K562 (cell line): ENCODE results near the gene RNF26. TPM values are rescaled to one million over a fixed set of nuclear protein-coding genes. Genes with fewer than 3 reads are reported as not detected.

Experiments
- ARID1B ChIP-seq: fragments of 450-650 bp; IDR thresholded peaks from 2 replicates; pipeline ENCODE4 v1.6.1; 2016; ENCODE audit warnings: antibody characterized with exemption, mild to moderate bottlenecking, inconsistent platforms
- BACH1 ChIP-seq: fragments of 200-800 bp; sonication (Bioruptor generic); IDR thresholded peaks from 2 replicates; pipeline ENCODE4 v1.6.1; 2016; ENCODE audit warnings: missing genetic modification characterization, missing compliant biosample characterization
- CREBBP ChIP-seq: IDR thresholded peaks from one replicate; pipeline ENCODE4 v1.6.1; 2012; ENCODE audit warnings: low read depth, mild to moderate bottlenecking, control low read depth, inconsistent platforms, low read length
- FOXJ3 ChIP-seq: sonication (generic); formaldehyde crosslinking; IDR thresholded peaks from 2 replicates; pipeline ENCODE4 v1.4.0; 2020; ENCODE audit warnings: mild to moderate bottlenecking, missing genetic modification reagents
- GATA2 ChIP-seq: sonication (generic); formaldehyde crosslinking; IDR thresholded peaks from 2 replicates; pipeline ENCODE4 v1.4.0; 2020; ENCODE audit warnings: mild to moderate bottlenecking, missing genetic modification reagents
- HNRNPUL1 ChIP-seq: fragments of 200-400 bp; formaldehyde crosslinking; IDR thresholded peaks from 2 replicates; pipeline ENCODE4 v1.6.1; 2017; ENCODE audit warnings: low read length
- KDM5B ChIP-seq: fragments of 200-600 bp; sonication (generic); IDR thresholded peaks from 2 replicates; pipeline ENCODE4 v1.6.1; 2012; ENCODE audit warnings: low read depth, mild to moderate bottlenecking, moderate library complexity, low read length, control low read depth, inconsistent platforms; ENCODE audit not compliant: insufficient replicate concordance
- MAZ ChIP-seq, 2 experiments: fragments of 450-650 bp in 1 of 2; sonication (generic) in 1 of 2; formaldehyde crosslinking; IDR thresholded peaks in 1 of 2; conservative IDR thresholded peaks in 1 of 2; 2 replicates each; pipeline versions ENCODE4 v1.4.0 to v1.5.0; 2020; ENCODE audit warnings: mild to moderate bottlenecking in 1 of 2, missing genetic modification reagents in 1 of 2
- MEF2D ChIP-seq: conservative IDR thresholded peaks from 2 replicates; pipeline ENCODE4 v1.6.1; 2016; ENCODE audit warnings: low read depth, missing genetic modification characterization, missing compliant biosample characterization
- NR3C1 ChIP-seq: sonication (generic); formaldehyde crosslinking; IDR thresholded peaks from 2 replicates; pipeline ENCODE4 v1.8.1; 2022; ENCODE audit warnings: missing genetic modification reagents
- PRMT5 ChIP-seq: sonication (generic); formaldehyde crosslinking; IDR thresholded peaks from 2 replicates; pipeline ENCODE4 v1.5.0; 2020; ENCODE audit warnings: missing genetic modification reagents
- RBM17 ChIP-seq: fragments of 200-400 bp; formaldehyde crosslinking; IDR thresholded peaks from 2 replicates; pipeline ENCODE4 v1.6.1; 2017; ENCODE audit warnings: low read depth, mild to moderate bottlenecking, low read length, borderline replicate concordance
- RBM22 ChIP-seq: fragments of 200-400 bp; formaldehyde crosslinking; IDR thresholded peaks from 2 replicates; pipeline ENCODE4 v1.6.1; 2018; ENCODE audit warnings: low read length, low read depth; ENCODE audit not compliant: poor library complexity, severe bottlenecking
- SMAD1 ChIP-seq: fragments of 150-350 bp; IDR thresholded peaks from 2 replicates; pipeline ENCODE4 v1.6.1; 2014; ENCODE audit warnings: low read length, low read depth; ENCODE audit not compliant: partially characterized antibody
- SUPT5H ChIP-seq: fragments of 450-650 bp; IDR thresholded peaks from 2 replicates; pipeline ENCODE4 v1.6.1; 2016
- TBP ChIP-seq: optimal IDR thresholded peaks from 2 replicates; pipeline ENCODE3; 2011; ENCODE audit warnings: low read depth, low read length, improper control_type of control experiment
- TOE1 ChIP-seq, 2 experiments: fragments of 450-650 bp in 1 of 2; sonication (generic) in 1 of 2; formaldehyde crosslinking in 1 of 2; IDR thresholded peaks; 2 replicates each; pipeline versions ENCODE4 v1.7.1 to v1.8.0; 2016 to 2022; ENCODE audit warnings: borderline replicate concordance in 2 of 2, mild to moderate bottlenecking in 2 of 2, antibody characterized with exemption in 1 of 2, inconsistent platforms in 1 of 2, low read depth in 1 of 2, missing genetic modification reagents in 1 of 2, moderate library complexity in 1 of 2
- ZFP1 ChIP-seq: fragments of 450-650 bp; formaldehyde crosslinking; IDR thresholded peaks from 2 replicates; pipeline ENCODE4 v1.4.0; 2020; ENCODE audit warnings: mild to moderate bottlenecking, mixed read lengths
- polyA plus RNA-seq, 8 experiments: library from polyadenylated mRNA; depleted of rRNA in 4 of 8; stranded (reverse) in 5 of 8; unstranded in 3 of 8; fragments of >200 nt; fragmentation: Nextera tagmentation in 2 of 8; fragmentation: Illumina TruSeq in 1 of 8; extraction: Ambion mirVana in 2 of 8; extraction: Trizol in 1 of 8; gene quantifications; 2 replicates each; pipeline versions ENCODE4 v1.2.1 to v1.2.3, GENCODE V29; 2011 to 2014; ENCODE audit warnings: inconsistent platforms in 1 of 8, missing spikeins in 1 of 8
- total RNA-seq, 7 experiments: library from RNA; depleted of rRNA in 6 of 7; stranded (reverse); fragments of >200 nt in 6 of 7; fragmentation: Illumina TruSeq in 2 of 7; extraction: Trizol in 2 of 7; gene quantifications; 2 replicates each; pipeline versions ENCODE4 v1.2.1 to v1.2.3, GENCODE V29; 2011 to 2021; ENCODE audit warnings: low replicate concordance in 1 of 7
- TF ChIP-seq, protein P1 (sequence below): fragments of 450-650 bp; IDR thresholded peaks from 2 replicates; pipeline ENCODE4 v1.6.1; 2016
- TF ChIP-seq, protein P2 (sequence below): fragments of 450-650 bp; IDR thresholded peaks from 2 replicates; pipeline ENCODE4 v1.6.1; 2018; ENCODE audit not compliant: partially characterized antibody
- TF ChIP-seq, protein P3 (sequence below): sonication (generic); formaldehyde crosslinking; IDR thresholded peaks from 2 replicates; pipeline ENCODE4 v1.8.0; 2022; ENCODE audit warnings: missing genetic modification reagents, mild to moderate bottlenecking, borderline replicate concordance

The RNF26 gene
- total and polyA plus RNA-seq, 9 of the 15 experiments (the other 6 are each of a cell fraction or from before 2014, with no cell fraction given): 5.3 to 53.6 (median 12.7) TPM

DNA sequence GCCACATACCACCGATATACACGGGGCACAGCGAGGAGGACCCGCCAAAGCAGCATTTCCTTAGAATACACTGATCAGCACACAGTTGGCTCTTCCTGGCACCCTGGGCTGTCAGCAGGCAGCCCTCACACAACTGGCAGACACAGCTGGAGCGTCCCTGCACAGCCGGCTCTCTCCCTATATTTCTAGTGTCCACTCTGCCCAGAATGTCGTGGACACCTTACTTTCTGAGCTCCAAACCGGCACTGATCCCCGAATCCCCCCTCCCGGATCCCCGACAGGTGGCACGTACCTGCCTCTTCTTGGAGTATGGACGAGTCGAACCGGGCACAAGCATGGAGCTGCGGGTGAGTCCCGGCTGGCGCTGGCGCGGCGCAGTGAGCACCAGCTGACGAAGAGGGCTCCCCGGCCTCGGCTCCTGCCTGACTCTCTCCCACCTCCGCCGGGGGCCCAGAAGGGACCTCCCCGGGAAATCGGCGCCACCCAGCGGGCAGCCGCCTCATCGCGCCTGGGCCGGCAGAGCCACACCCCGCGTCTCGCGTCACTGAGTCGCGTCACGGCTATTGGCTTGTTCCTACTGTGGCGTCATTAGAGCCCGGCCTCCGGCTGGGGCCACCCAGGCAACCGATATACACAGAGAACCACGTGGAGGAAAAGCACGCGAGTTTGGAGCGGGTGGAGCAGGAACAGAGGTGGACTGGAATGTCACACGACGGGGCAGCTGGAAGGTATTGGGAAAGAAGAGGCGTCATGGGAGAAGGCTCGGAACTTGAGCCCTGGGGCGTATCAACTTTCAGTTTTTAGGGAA, 47.1 kb downstream of the RNF26 start, which contains the start of gene USP2 (continued):
- TF ChIP-seq RBM22: no peak
- TF ChIP-seq ZFP1 (CRISPR knock-in tag): no peak
- TF ChIP-seq, protein P1, sequence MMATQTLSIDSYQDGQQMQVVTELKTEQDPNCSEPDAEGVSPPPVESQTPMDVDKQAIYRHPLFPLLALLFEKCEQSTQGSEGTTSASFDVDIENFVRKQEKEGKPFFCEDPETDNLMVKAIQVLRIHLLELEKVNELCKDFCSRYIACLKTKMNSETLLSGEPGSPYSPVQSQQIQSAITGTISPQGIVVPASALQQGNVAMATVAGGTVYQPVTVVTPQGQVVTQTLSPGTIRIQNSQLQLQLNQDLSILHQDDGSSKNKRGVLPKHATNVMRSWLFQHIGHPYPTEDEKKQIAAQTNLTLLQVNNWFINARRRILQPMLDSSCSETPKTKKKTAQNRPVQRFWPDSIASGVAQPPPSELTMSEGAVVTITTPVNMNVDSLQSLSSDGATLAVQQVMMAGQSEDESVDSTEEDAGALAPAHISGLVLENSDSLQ: peak; percentile 50
- TF ChIP-seq MEF2D: no peak
- TF ChIP-seq FOXJ3: peak; percentile 95
- no peak for TF ChIP-seq PRMT5 (CRISPR knock-in tag)
- no peak for TF ChIP-seq NR3C1 (CRISPR knock-in tag)
- TF ChIP-seq TBP: peak; percentile 59
- 0 out of 2 replicates have a peak, but pooled peaks have one; percentile 27 for TF ChIP-seq SUPT5H
- peak; percentile 50 for TF ChIP-seq KDM5B
- peak; percentile 32 for TF ChIP-seq SMAD1
- TF ChIP-seq HNRNPUL1: no peak
- no peak for TF ChIP-seq BACH1 (tag)
- TF ChIP-seq, protein P2, sequence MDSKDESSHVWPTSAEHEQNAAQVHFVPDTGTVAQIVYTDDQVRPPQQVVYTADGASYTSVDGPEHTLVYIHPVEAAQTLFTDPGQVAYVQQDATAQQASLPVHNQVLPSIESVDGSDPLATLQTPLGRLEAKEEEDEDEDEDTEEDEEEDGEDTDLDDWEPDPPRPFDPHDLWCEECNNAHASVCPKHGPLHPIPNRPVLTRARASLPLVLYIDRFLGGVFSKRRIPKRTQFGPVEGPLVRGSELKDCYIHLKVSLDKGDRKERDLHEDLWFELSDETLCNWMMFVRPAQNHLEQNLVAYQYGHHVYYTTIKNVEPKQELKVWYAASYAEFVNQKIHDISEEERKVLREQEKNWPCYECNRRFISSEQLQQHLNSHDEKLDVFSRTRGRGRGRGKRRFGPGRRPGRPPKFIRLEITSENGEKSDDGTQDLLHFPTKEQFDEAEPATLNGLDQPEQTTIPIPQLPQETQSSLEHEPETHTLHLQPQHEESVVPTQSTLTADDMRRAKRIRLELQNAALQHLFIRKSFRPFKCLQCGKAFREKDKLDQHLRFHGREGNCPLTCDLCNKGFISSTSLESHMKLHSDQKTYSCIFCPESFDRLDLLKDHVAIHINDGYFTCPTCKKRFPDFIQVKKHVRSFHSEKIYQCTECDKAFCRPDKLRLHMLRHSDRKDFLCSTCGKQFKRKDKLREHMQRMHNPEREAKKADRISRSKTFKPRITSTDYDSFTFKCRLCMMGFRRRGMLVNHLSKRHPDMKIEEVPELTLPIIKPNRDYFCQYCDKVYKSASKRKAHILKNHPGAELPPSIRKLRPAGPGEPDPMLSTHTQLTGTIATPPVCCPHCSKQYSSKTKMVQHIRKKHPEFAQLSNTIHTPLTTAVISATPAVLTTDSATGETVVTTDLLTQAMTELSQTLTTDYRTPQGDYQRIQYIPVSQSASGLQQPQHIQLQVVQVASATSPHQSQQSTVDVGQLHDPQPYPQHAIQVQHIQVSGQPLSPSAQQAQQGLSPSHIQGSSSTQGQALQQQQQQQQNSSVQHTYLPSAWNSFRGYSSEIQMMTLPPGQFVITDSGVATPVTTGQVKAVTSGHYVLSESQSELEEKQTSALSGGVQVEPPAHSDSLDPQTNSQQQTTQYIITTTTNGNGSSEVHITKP: peak; percentile 31
- TF ChIP-seq ARID1B: 0 out of 2 replicates have a peak, but pooled peaks have one; percentile 32
- TF ChIP-seq TOE1 (IDR thresholded peaks at IDR 0.05; ENCODE audit: borderline replicate concordance): no peak
- TF ChIP-seq TOE1 (CRISPR knock-in tag; IDR thresholded peaks at IDR 0.05; ENCODE audit: borderline replicate concordance, low read depth): no peak
- peak; percentile 95 to 99 for TF ChIP-seq MAZ (CRISPR knock-in tag; conservative IDR thresholded peaks at IDR 0.05 in 1 of 2, IDR thresholded peaks at IDR 0.05 in 1 of 2)
- no peak for TF ChIP-seq RBM17
- no peak for TF ChIP-seq GATA2 (CRISPR knock-in tag)
- TF ChIP-seq, protein P3, sequence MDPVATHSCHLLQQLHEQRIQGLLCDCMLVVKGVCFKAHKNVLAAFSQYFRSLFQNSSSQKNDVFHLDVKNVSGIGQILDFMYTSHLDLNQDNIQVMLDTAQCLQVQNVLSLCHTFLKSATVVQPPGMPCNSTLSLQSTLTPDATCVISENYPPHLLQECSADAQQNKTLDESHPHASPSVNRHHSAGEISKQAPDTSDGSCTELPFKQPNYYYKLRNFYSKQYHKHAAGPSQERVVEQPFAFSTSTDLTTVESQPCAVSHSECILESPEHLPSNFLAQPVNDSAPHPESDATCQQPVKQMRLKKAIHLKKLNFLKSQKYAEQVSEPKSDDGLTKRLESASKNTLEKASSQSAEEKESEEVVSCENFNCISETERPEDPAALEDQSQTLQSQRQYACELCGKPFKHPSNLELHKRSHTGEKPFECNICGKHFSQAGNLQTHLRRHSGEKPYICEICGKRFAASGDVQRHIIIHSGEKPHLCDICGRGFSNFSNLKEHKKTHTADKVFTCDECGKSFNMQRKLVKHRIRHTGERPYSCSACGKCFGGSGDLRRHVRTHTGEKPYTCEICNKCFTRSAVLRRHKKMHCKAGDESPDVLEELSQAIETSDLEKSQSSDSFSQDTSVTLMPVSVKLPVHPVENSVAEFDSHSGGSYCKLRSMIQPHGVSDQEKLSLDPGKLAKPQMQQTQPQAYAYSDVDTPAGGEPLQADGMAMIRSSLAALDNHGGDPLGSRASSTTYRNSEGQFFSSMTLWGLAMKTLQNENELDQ: 0 out of 2 replicates have a peak, but pooled peaks have one; percentile 23
- TF ChIP-seq CREBBP: no peak
